ENCODE data around the gene PTPN18.

PTPN18 gene

DNA sequence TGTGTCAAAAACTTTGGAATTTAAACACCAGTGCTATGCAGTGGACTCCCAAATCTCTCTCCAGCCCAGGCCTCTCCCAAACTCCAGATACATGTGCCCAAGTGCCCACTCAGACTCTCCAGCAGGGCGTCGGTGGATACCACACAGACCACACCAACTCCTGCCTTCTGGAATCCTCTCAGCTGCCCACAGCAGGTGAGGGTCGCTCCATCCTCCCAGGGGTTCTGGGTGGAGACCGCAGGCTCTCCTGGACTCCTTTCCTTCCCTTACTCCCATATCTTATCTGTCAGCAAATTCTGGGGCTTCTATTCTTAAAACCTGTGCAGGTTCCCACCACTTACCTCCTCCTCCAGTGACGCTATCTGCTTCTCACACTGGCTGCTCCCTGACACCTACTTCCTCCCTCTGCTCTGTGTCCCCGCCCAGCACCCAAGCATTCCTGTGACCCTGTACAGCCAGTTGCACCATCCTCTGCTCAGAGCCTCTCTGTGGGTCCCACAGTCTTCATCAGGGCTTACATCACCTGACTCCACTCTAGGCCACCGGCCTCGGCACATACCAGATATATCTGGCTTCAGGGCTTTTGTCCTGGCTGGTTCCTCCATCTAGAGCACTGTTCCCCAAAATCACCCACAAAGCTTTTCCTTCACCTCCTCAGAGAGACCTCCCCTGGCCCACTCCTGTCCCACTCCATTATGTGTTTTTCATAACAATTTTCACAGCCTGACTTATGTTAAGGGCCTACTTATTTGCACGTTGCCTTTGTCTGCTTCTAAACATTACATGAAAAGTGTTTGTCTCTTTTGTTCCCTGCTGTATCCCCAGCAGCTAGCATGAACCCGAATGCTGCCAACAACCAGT lies 15.7 kb upstream of the PTPN18 start:
- no peak for DNase-seq (ENCODE audit: low read depth in 2 of 2)

GRCh38 chr2:130341562-130342019 lies 14.3 kb upstream of the PTPN18 start:
- no peak for DNase-seq (ENCODE audit: low read depth in 2 of 2)

DNA sequence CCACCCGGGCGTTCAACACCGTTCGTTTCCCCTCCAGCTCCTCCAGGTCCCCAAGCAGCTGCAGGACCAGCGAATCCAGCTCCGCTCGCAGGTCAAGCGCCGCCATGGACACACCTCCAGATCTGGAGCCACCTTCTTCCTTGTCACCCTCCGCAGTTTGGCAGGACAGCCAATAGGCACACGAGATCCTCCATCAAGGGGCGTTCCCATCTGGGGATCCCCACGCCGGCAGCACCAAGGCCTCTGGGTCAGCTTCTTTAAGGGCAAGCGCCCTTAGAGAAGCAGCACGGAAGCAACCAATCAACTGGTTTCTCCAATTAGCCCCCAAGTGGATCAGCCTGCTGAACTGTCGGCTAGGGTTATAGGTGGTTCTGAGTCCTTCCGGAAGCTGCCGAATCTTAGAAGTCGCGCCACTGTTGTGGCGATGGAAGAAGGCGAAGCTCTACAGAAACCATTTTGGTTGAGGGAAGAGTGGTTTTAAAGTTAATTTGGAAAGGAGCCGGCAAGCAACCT lies 13.8 kb upstream of the PTPN18 start:
- DNase-seq (ENCODE audit: low read depth in 2 of 2) = peak; percentile 66 to 70

DNA sequence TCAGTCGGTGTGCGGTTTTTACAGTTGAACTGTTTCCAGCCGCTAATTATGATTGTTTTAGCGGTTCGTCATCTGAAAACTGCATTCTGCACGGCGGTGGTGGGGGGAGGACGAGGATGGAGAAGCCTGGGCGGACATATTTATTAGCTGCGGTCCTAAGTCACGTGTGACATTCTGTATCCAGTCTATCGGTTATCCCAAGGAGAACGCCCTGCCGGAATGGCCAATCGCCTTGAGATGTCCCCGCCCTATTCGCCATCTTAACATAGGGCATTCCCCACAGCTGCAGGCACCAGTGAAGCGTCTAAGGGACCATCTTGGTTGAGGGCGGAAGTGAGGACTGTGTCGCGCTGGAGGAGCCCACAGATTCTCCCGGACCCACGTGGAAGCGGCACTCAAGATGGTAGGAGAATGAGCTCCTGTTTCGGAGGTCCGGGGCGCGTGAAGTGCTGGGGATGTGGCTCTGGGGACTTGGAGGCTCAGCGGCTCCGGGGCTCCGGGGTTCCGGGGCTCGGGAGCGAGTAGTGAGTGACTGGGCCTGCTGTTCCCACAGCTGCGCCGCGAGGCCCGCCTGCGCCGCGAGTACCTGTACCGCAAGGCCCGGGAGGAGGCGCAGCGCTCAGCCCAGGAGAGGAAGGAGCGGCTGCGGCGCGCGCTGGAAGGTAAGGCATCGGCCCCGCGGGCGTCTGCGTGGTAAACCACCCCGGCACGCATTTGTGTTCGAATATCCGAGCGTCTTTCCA lies 13.2 kb upstream of the PTPN18 start, which contains the start of gene IMP4:
Gene IMP4, plus strand, starts transcription at position 365 of the 743 bp plus-strand sequence. Its CDS starts 36 bp downstream, at position 401.
- peak; percentile 82 to 89 for DNase-seq (ENCODE audit: low read depth in 2 of 2)

DNA sequence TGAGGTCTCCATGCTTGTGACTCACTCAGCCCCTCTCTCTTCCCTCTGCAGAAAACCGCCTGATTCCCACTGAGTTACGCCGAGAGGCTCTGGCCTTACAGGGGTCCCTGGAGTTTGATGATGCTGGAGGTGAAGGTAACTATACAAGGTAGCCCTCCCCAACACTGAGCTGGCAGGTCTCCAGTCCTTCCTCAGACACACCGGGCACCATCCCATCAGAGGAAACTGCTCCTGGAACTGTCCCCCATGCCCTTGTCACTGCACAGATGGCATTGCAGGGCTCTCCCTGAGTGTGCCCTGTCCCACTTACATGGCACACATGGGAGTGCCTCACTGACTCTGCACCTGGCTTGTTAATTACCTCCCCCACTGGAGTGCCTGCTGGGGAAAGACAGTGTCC lies 11.3 kb upstream of the PTPN18 start:
- DNase-seq (ENCODE audit: low read depth in 2 of 2) = no peak

- no peak for DNase-seq (ENCODE audit: low read depth in 2 of 2)
These were observed 10.8 kb upstream of the PTPN18 start for GRCh38 chr2:130345091-130345490.

DNA sequence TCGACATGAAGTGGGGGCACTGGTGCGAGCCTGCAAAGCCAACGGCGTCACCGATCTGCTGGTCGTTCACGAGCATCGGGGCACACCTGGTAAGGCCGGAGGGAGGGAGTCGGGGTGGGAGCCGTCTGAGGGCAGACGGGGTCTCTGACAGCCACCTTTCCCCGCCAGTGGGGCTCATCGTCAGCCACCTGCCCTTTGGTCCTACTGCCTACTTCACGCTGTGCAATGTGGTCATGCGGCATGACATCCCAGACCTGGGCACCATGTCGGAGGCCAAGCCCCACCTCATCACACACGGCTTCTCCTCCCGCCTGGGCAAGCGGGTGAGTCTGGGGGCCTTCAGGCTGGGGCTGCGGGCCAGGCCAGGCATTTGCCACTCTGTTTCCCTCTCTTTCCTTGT lies 10.2 kb upstream of the PTPN18 start:
- DNase-seq (ENCODE audit: low read depth in 2 of 2) = no peak

DNA sequence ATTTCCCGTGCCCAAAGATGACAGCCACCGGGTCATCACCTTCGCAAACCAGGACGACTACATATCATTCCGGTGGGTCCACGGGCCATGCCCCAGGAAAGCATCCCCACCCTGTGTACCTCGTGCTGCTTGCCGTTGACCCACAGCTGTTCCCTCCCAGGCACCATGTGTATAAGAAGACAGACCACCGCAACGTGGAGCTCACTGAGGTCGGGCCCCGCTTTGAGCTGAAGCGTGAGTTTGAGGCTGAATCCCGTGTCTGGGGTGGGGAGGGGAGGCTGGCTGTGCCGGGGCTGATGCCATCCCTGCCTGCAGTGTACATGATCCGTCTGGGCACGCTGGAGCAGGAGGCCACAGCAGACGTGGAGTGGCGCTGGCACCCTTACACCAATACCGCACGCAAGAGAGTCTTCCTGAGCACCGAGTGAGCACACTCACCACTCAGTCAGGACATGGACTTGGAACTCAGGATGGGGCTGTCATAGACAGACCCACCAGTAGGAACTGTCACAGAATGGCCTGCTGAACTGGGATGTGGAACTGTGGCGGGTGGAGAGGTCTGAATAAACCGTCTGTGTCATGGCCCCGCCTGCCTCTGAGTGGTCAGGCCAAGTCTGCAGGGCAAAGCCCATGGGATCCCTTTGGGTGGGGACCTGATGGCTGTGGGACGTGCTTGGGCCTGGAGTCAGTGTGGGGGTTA lies 9.7 kb upstream of the PTPN18 start:
- no peak for DNase-seq (ENCODE audit: low read depth in 2 of 2)

GRCh38 chr2:130346741-130347066 lies 9.2 kb upstream of the PTPN18 start:
- DNase-seq (ENCODE audit: low read depth in 2 of 2) = no peak

- DNase-seq (ENCODE audit: low read depth in 2 of 2) = no peak
These were observed 8.5 kb upstream of the PTPN18 start for GRCh38 chr2:130347220-130347925.

DNA sequence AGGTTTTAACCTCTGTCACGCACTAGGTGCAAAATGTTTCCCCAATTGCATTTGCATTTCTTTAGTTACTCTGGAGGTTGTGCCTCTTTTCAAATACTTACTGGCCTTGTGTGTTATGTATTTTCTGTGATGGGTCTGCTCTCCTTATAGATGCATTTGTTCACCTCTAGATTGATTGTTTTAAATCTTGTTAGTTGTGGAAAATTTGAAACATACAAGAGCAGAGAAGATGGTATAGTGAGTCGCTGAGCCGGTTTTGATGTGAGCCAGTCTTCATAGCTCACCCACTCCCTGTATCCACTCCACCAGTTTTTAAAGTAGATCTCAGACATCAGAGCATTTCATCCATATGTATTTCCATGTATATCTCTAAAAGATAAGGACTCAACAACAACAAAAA lies 6.7 kb upstream of the PTPN18 start:
- DNase-seq (ENCODE audit: low read depth in 2 of 2) = no peak

DNA sequence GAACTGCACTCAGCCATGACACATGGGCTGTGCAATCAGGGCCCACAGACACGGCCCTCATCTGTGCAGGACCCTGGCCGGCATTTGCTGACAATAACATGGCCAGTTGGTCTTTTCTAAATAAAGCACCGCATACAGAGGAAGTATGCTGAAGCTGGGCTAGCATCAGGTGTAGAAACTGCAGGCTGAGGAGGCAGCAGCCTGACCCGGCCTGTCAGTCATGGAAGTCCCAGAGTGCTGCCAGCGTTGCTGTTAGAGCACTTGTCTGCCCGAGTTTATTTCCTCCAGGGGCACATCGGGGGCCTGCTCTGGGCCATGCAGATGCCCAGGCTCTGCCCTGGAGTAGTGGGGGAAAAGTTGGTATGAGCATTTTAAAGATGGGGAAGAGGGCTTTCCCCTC lies 4.1 kb upstream of the PTPN18 start:
- no peak for DNase-seq (ENCODE audit: low read depth in 2 of 2)

DNA sequence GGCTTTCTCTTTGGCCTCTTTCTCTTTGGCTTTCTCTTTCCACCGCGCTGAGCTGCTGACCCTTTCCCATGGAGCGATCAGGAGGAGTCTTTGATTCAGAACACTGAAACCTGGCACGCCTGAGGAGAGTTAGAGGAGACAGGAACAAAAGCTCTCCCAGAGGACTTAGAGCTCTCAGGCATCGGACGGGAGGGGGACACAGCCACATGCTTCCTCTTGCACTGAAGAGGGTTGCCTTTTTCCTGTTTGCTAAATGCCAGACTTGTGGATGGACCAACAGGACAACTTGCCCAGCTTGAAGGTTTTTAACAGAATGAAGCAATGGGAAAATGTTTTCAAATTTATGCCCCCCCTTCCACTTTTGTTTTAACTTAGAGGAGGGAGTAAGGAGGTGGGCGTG lies 3.6 kb upstream of the PTPN18 start:
- no peak for DNase-seq (ENCODE audit: low read depth in 2 of 2)

- DNase-seq (ENCODE audit: low read depth in 2 of 2) = no peak
These were observed 2.3 kb upstream of the PTPN18 start for GRCh38 chr2:130353291-130354138.

DNA sequence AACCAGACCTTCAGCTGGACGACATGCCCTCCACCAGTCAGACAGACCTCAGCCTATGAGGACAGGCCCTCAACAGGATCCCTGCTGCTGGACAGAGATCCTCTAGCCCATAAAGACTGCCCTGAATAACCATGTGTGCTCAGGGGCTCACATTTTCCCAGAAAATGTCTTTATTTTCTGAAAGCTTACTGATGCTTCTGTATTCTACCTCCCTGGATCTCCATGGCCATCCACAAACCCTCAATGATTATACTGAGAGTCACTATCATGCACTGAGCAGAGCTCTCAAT lies 1.8 kb upstream of the PTPN18 start:
- no peak for DNase-seq (ENCODE audit: low read depth in 2 of 2)

GRCh38 chr2:130355172-130355577 lies 681 bp upstream of the PTPN18 start:
- DNase-seq (ENCODE audit: low read depth in 2 of 2) = no peak

GRCh38 chr2:130357864-130358263 lies 2.0 kb downstream of the PTPN18 start:
- no peak for DNase-seq (ENCODE audit: low read depth in 2 of 2)

- no peak for DNase-seq (ENCODE audit: low read depth in 2 of 2)
These were observed 2.8 kb downstream of the PTPN18 start for GRCh38 chr2:130358420-130359350.

DNA sequence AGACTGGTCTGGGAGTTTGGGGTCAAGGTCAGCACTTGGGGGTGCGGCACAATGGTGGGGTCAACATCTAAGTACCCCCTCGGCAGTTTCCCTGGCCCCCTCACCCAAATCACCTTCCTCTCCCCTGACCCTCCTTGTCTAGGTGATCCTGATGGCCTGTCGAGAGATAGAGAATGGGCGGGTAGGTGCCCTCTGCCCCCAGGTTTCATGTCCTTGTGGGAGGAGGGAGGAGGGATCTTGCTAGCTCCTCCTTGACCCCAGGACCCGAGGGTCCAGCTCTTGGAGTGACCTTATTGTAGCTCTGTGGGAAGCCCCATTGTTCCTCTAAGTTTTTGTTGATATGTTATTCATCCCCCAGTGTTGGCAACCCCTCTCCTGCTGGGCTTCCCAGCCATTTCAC lies 3.6 kb downstream of the PTPN18 start:
- no peak for DNase-seq (ENCODE audit: low read depth in 2 of 2)

DNA sequence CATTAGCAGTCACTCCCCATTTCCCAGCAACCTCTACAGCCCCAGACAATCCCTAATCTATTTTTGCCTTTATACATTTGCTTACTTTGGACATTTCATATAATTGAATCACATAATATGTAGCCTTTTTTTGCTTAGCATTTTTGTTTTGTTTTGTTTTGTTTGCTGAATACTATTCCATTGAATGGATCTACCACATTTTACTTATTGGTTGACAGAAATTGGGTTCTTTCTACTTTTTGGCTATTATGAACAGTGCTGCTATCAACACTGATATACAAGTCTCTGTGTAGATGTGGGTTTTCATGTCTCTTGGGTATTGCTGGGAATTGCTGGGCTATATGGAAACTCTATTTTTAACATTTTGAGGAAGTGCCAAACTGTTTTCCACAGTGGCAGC lies 7.6 kb downstream of the PTPN18 start:
- no peak for DNase-seq (ENCODE audit: low read depth in 2 of 2)
